GM23248 (cell line): ENCODE data around the gene FBXW9.

Experiments
- EZH2 ChIP-seq: fragments of 200-600 bp; sonication (generic); IDR thresholded peaks from 2 replicates; pipeline ENCODE4 v1.6.1; 2018; ENCODE audit warnings: antibody characterized with exemption, mild to moderate bottlenecking; ENCODE audit not compliant: insufficient read depth, poor library complexity, severe bottlenecking
- EZH2phosphoT487 ChIP-seq: fragments of 200-600 bp; sonication (generic); IDR thresholded peaks from 2 replicates; pipeline ENCODE4 v1.6.1; 2018; ENCODE audit warnings: antibody characterized with exemption, moderate library complexity, mild to moderate bottlenecking, low read depth; ENCODE audit not compliant: insufficient read depth

- no peak for TF ChIP-seq EZH2phosphoT487
- no peak for TF ChIP-seq EZH2
These were observed 15.1 kb downstream of the FBXW9 start, which contains the start of gene DHPS for GRCh38 chr19:12681074-12681987.
